SW480 (cell line): ENCODE results near the gene SLCO1B3.

ENCODE experiments used
- DNase-seq: peaks from one replicate; pipeline ENCODE4 v3.0.0-alpha.2; 2016; ENCODE audit warnings: low spot score

The SLCO1B3 gene

DNA sequence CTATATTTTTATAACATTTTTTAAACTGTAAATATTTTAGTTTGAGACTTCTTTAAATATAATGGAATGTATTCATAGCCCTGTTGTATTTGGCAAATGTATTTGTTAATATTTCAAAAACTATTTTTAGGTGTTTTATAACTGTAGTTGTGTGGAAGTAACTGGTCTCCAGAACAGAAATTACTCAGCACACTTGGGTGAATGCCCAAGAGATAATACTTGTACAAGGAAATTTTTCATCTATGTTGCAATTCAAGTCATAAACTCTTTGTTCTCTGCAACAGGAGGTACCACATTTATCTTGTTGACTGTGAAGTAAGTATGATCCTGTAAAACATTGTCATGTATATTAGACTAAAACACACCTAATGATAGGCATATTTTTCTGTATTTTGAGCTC is 72.8 kb downstream of the SLCO1B3 start:
- no peak for DNase-seq

DNA sequence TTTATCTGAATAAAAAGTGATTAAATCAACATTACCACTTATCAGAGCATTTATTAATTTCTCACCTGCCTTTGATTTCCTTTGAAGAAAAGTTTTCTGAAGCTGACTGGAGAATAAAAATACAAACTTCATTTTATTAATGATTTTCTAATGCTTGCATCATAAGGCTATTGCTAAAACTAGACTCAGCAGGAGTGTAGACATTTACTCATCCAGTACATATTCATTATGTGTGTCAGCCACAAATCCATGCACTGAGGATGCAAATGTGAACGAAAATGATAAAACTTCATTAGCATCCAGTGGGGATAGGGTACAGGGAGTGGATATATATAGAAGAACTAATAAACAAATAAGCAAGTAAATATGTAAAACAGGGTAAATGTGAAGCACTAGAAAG is 74.6 kb downstream of the SLCO1B3 start:
- no peak for DNase-seq

DNA sequence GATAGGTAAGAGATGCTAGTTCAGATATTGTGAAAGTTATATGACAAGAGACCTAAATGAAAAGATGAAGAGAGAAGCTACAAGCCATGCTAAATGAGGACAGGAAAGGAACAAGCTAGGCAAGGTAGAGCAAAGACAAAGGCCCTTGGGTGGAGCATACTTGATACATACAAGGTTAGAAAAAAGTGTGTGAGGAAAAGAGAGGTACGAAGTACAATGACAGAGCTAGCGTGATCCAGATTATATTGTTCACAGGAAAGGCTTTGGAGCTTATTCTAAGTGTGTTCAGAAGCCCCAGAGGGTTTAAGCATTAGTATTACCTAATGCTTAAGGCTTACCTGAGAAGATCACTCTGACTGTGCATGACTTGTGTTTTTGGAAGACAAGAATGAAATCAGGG is 75.0 kb downstream of the SLCO1B3 start:
- DNase-seq: peak; percentile 2

- no peak for DNase-seq
Measured at GRCh38 chr12:20917269-20917668, 106.8 kb downstream of the SLCO1B3 start.

- no peak for DNase-seq
Measured at GRCh38 chr12:20917819-20918218, 107.3 kb downstream of the SLCO1B3 start.

- no peak for DNase-seq
Measured at GRCh38 chr12:20931894-20932293, 121.4 kb downstream of the SLCO1B3 start.

DNA sequence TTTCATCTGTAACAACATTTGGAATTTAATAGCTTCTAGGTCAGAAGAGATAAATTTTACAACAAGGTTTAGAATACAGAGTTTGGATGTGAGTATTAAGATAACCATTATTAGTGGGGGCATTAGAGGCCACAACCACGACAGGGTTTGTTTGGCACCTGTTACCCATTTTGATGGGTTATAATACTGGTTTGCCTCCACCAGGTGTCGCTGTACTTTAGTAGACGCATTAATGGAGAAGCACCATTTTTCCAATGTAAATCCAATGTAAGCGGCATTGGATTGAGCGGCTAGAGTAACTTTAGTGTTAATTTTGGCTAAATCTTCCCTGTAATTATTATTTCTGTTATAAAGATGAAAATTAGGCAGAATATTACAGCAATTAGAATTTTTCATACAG is 136.2 kb downstream of the SLCO1B3 start:
- DNase-seq: peak; percentile 49

DNA sequence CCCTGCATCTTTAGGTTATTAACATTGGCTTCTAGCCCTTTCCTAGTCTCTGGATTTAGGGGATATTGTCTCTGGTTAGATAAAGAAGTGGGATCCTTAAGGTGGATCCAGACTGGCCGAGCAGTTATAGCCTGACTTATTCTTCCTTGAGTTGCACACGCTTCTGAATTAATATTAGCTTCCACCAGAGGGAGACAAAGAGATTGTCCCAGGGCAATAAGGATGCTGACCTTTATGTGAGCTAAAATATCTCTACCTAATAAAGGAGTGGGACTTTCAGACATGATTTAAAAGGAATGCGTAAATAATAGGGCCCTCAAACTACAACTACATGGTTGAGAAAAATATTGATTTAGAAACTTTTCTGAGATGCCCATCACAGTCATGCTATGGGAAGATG is 139.7 kb downstream of the SLCO1B3 start:
- peak; percentile 59 for DNase-seq

- DNase-seq: no peak
Measured at GRCh38 chr12:20963303-20963702, 152.8 kb downstream of the SLCO1B3 start.

- DNase-seq: no peak
Measured at GRCh38 chr12:20963762-20964161, 153.3 kb downstream of the SLCO1B3 start.
